H9 (cell line): ENCODE measurements around the gene CMSS1. TPM values are rescaled to one million over a fixed set of nuclear protein-coding genes. Genes with fewer than 3 reads are reported as not detected.

ENCODE experiments used
- DNase-seq: peaks from one replicate; pipeline ENCODE4 v3.0.0-alpha.2; 2017
- H2AFZ ChIP-seq: one replicate; pipeline ENCODE4 v1.6.1; 2013; ENCODE audit warnings: mild to moderate bottlenecking, low read length, control low read depth, moderate library complexity
- H2AK5ac ChIP-seq: 2 replicates; pipeline ENCODE4 v1.6.1; 2013; ENCODE audit warnings: low read length, control low read depth, mixed read lengths; ENCODE audit not compliant: insufficient read length
- H2BK120ac ChIP-seq: one replicate; pipeline ENCODE4 v1.6.1; 2013; ENCODE audit warnings: low read depth, mild to moderate bottlenecking, low read length, control low read depth, inconsistent platforms; ENCODE audit not compliant: poor library complexity, severe bottlenecking
- H2BK12ac ChIP-seq: 2 replicates; pipeline ENCODE4 v1.6.1; 2013; ENCODE audit warnings: low read length, control low read depth, mixed read lengths, low read depth; ENCODE audit not compliant: insufficient read length
- H2BK15ac ChIP-seq: 2 replicates; pipeline ENCODE4 v1.6.1; 2013; ENCODE audit warnings: low read depth, low read length, control low read depth
- H2BK20ac ChIP-seq: one replicate; pipeline ENCODE4 v1.6.1; 2013; ENCODE audit warnings: low read depth, mild to moderate bottlenecking, low read length, control low read depth, inconsistent platforms; ENCODE audit not compliant: poor library complexity, severe bottlenecking
- H2BK5ac ChIP-seq: 2 replicates; pipeline ENCODE4 v1.6.1; 2013; ENCODE audit warnings: low read length, control low read depth, mixed read lengths; ENCODE audit not compliant: insufficient read length
- H3K14ac ChIP-seq: 2 replicates; pipeline ENCODE4 v1.6.1; 2013; ENCODE audit warnings: low read length, control low read depth; ENCODE audit not compliant: insufficient read depth
- H3K18ac ChIP-seq: 2 replicates; pipeline ENCODE4 v1.6.1; 2013; ENCODE audit warnings: low read depth, mild to moderate bottlenecking, mixed read lengths, low read length, control low read depth; ENCODE audit not compliant: insufficient read length
- H3K23ac ChIP-seq: 2 replicates; pipeline ENCODE4 v1.6.1; 2013; ENCODE audit warnings: low read length, control low read depth, mixed read lengths, low read depth; ENCODE audit not compliant: insufficient read length
- H3K23me2 ChIP-seq: 2 replicates; pipeline ENCODE4 v1.6.1; 2013; ENCODE audit warnings: low read depth, mild to moderate bottlenecking, mixed read lengths, low read length, control low read depth; ENCODE audit not compliant: insufficient read length, poor library complexity, severe bottlenecking
- H3K27ac ChIP-seq: 2 replicates; pipeline ENCODE4 v1.5.1; 2013; ENCODE audit warnings: low read length, control low read depth, mixed read lengths, low read depth; ENCODE audit not compliant: insufficient read length
- H3K27me3 ChIP-seq: 2 replicates; pipeline ENCODE4 v1.6.1; 2013; ENCODE audit warnings: low read length, control low read depth, inconsistent platforms; ENCODE audit not compliant: insufficient read depth
- H3K4ac ChIP-seq: 2 replicates; pipeline ENCODE4 v1.6.1; 2013; ENCODE audit warnings: low read depth, mild to moderate bottlenecking, control low read depth, inconsistent platforms, low read length, moderate library complexity
- H3K4me1 ChIP-seq: 2 replicates; pipeline ENCODE4 v1.6.1; 2013; ENCODE audit warnings: low read length, control low read depth, inconsistent platforms; ENCODE audit not compliant: insufficient read depth
- H3K4me2 ChIP-seq: 2 replicates; pipeline ENCODE4 v1.6.1; 2013; ENCODE audit warnings: low read length, control low read depth, mixed read lengths; ENCODE audit not compliant: insufficient read length, insufficient read depth
- H3K56ac ChIP-seq: 2 replicates; pipeline ENCODE4 v1.6.1; 2013; ENCODE audit warnings: low read depth, mild to moderate bottlenecking, mixed read lengths, low read length, control low read depth; ENCODE audit not compliant: insufficient read length
- H3K79me1 ChIP-seq: 2 replicates; pipeline ENCODE4 v1.6.1; 2013; ENCODE audit warnings: low read depth, mild to moderate bottlenecking, moderate library complexity, low read length, control low read depth, inconsistent platforms; ENCODE audit not compliant: insufficient read depth, poor library complexity, severe bottlenecking
- H3K79me2 ChIP-seq: 2 replicates; pipeline ENCODE4 v1.6.1; 2013; ENCODE audit warnings: low read length, control low read depth, inconsistent platforms; ENCODE audit not compliant: insufficient read depth
- H3K9ac ChIP-seq: 2 replicates; pipeline ENCODE4 v1.6.1; 2013; ENCODE audit warnings: low read length, control low read depth, mixed read lengths; ENCODE audit not compliant: insufficient read length; ENCODE audit errors: extremely low read depth
- H3K9me3 ChIP-seq: one replicate; pipeline ENCODE4 v1.6.1; 2013; ENCODE audit warnings: low read depth, low read length, inconsistent platforms; ENCODE audit not compliant: control insufficient read depth
- H3T11ph ChIP-seq: one replicate; pipeline ENCODE4 v1.6.1; 2013; ENCODE audit warnings: mild to moderate bottlenecking, low read length, control low read depth, inconsistent platforms
- H4K20me1 ChIP-seq: one replicate; pipeline ENCODE4 v1.6.1; 2013; ENCODE audit not compliant: control insufficient read depth, insufficient read length, insufficient read depth
- H4K5ac ChIP-seq: 2 replicates; pipeline ENCODE4 v1.6.1; 2013; ENCODE audit warnings: low read depth, mild to moderate bottlenecking, mixed read lengths, low read length, control low read depth; ENCODE audit not compliant: insufficient read length
- H4K8ac ChIP-seq: replicated peaks from 2 replicates; pipeline ENCODE4 v1.6.1; 2013; ENCODE audit warnings: low read length, control low read depth, mixed read lengths, low read depth; ENCODE audit not compliant: insufficient read length
- H4K91ac ChIP-seq: 2 replicates; pipeline ENCODE4 v1.6.1; 2013; ENCODE audit warnings: low read depth, mild to moderate bottlenecking, moderate library complexity, mixed read lengths, low read length, control low read depth; ENCODE audit not compliant: insufficient read length
- H3K27ac Mint-ChIP-seq, 3 experiments: 2 replicates in 2 of 3; 3 replicates in 1 of 3; pipeline ENCODE4 v1.8.0; 2020 to 2021; ENCODE audit warnings: mixed read lengths in 3 of 3, mild to moderate bottlenecking in 1 of 3, moderate library complexity in 1 of 3
- H3K27me3 Mint-ChIP-seq: 2 replicates; pipeline ENCODE4 v1.8.0; 2021; ENCODE audit warnings: low read depth, mild to moderate bottlenecking, moderate library complexity, mixed read lengths
- H3K36me3 Mint-ChIP-seq, 3 experiments: 2 replicates in 2 of 3; 3 replicates in 1 of 3; pipeline ENCODE4 v1.8.0; 2020 to 2021; ENCODE audit warnings: low read depth in 3 of 3, mixed read lengths in 3 of 3; ENCODE audit not compliant: insufficient read depth in 1 of 3
- H3K4me1 Mint-ChIP-seq, 2 experiments: 2 replicates each; pipeline ENCODE4 v1.8.0; 2020; ENCODE audit warnings: mixed read lengths in 2 of 2
- H3K4me3 Mint-ChIP-seq, 2 experiments: 2 replicates in 1 of 2; 3 replicates in 1 of 2; pipeline ENCODE4 v1.8.0; 2020 to 2021; ENCODE audit warnings: mild to moderate bottlenecking in 2 of 2, mixed read lengths in 2 of 2, moderate library complexity in 1 of 2
- H3K9me3 Mint-ChIP-seq, 2 experiments: 2 replicates in 1 of 2; 3 replicates in 1 of 2; pipeline ENCODE4 v1.8.0; 2020; ENCODE audit warnings: mild to moderate bottlenecking in 2 of 2, mixed read lengths in 2 of 2, moderate library complexity in 1 of 2
- total RNA-seq: library from RNA; stranded (reverse); gene quantifications from 2 replicates; pipeline ENCODE4 v1.2.1, GENCODE V29; 2021
- TF ChIP-seq, protein P1 (sequence below): fragments of 200-600 bp; sonication (generic); conservative IDR thresholded peaks from 3 replicates; pipeline ENCODE4 v1.8.0; 2021; ENCODE audit warnings: antibody characterized with exemption, mild to moderate bottlenecking

Gene CMSS1
- total RNA-seq, 1 experiment from 2014 or later: 61.8 TPM

DNA sequence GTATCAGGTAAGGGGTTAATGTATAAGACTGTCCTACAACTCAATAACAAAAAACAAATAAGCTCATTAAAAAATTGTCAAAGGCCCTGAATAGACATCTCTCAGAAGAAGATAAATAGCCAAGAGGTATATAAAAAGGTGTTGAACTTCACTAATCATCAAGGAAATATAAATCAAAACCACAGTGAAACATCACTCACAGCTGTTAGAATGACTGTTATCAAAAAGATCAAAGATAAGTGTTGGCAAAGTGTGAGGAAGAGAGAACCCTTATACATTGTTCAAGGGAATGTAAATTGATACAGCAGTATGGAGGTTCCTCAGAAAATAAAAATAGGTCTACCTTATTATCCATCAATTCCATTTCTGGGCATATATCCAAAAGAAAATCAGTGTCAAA lies 201.1 kb downstream of the CMSS1 start:
- Histone ChIP-seq H2BK15ac (no peak overlapping the region), H3K79me2 (no peaks in the 10 kb centered on the region), H4K91ac (no peak overlapping the region), H3K23me2 (no peaks in the 10 kb centered on the region), H2BK5ac (no peak overlapping the region), H3K14ac (no peak overlapping the region), H3K4me2 (no peak overlapping the region), H3K79me1 (no peaks in the 10 kb centered on the region), H3K27ac (no peak overlapping the region), H3T11ph (no peak overlapping the region), H3K4ac (no peak overlapping the region), H4K5ac (no peak overlapping the region), H3K9me3 (no peaks in the 10 kb centered on the region), H3K9ac (no peak overlapping the region), H2AFZ (no peak overlapping the region), H2BK20ac (no peak overlapping the region), H4K20me1 (no peaks in the 10 kb centered on the region), H3K18ac (no peak overlapping the region), H3K23ac (no peak overlapping the region), H3K27me3 (no peaks in the 10 kb centered on the region), H2BK120ac (no peak overlapping the region), H2AK5ac (no peak overlapping the region), H2BK12ac (no peak overlapping the region), H4K8ac (no peak overlapping the region), H3K56ac (no peak overlapping the region), H3K4me1 (peaks cover 2% of the 10 kb centered on the region; the same call in 1 of the 2 replicates)
- no peak overlapping the region for H3K27ac Mint-ChIP-seq
- TF ChIP-seq, protein P1, sequence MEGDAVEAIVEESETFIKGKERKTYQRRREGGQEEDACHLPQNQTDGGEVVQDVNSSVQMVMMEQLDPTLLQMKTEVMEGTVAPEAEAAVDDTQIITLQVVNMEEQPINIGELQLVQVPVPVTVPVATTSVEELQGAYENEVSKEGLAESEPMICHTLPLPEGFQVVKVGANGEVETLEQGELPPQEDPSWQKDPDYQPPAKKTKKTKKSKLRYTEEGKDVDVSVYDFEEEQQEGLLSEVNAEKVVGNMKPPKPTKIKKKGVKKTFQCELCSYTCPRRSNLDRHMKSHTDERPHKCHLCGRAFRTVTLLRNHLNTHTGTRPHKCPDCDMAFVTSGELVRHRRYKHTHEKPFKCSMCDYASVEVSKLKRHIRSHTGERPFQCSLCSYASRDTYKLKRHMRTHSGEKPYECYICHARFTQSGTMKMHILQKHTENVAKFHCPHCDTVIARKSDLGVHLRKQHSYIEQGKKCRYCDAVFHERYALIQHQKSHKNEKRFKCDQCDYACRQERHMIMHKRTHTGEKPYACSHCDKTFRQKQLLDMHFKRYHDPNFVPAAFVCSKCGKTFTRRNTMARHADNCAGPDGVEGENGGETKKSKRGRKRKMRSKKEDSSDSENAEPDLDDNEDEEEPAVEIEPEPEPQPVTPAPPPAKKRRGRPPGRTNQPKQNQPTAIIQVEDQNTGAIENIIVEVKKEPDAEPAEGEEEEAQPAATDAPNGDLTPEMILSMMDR: no peak
- H3K4me3 Mint-ChIP-seq: no peak overlapping the region
- peaks cover 4 to 6% of the 10 kb centered on the region in 2 experiments; a peak in 3 of 5 replicates for H3K9me3 Mint-ChIP-seq
- peaks cover 9 to 13% of the 10 kb centered on the region in 2 experiments for H3K4me1 Mint-ChIP-seq
- no peak for DNase-seq
- H3K27me3 Mint-ChIP-seq: no peaks in the 10 kb centered on the region
- peaks cover 0 to 6% (median 6%) of the 10 kb centered on the region in 3 experiments; a peak in 4 of 7 replicates for H3K36me3 Mint-ChIP-seq
